ENCODE results near the gene DENR. TPM values are rescaled to one million over a fixed set of nuclear protein-coding genes. Genes with fewer than 3 reads are reported as not detected.
"Not testable (repeated sequence)": the region's sequence is repeated elsewhere in the genome, so short reads cannot be mapped to it uniquely, and the experiment has no call there.

Gene DENR
- total and polyA plus RNA-seq, 4 donors = 27.0 to 37.1 (median 29.9) TPM

DNA sequence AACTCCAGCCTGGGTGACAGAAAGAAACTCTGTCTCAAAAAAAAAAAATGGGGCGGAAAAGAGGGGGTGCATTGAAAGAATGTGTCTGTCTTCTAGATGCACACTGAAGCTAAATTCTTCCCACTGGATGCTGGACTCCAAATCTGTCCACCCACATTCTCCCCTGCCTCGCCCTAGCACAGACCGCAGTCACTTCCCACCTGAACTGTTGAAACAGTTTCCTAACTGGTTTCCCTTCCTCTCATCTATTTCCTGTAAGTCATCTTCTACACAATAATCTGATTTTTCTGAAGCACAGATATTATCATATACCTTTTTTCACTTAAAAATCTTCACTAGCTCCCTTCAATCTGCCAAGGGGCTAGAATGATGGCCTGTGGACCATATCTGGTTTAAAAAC is 20.5 kb upstream of the DENR start:
- no peak overlapping the region for H3K27ac ChIP-seq (ENCODE audit: low read depth in 1 of 2, low read length in 2 of 2)
- 94% methylated on average over 3 of the region's 3 CpGs for WGBS, 2 donors
- H3K4me3 ChIP-seq (ENCODE audit: low read length in 2 of 2) = no peak overlapping the region
- DNase-seq (no peak), ATAC-seq (ENCODE audit: low FRiP score) (no peak)
- H3K27me3 ChIP-seq (ENCODE audit: control insufficient read depth in 1 of 2, insufficient read depth in 2 of 2, low read length in 1 of 2) = no peaks in the 10 kb centered on the region
- no peaks in the 10 kb centered on the region for H3K4me1 ChIP-seq (ENCODE audit: control insufficient read depth in 1 of 2, insufficient read depth in 2 of 2, low read length in 2 of 2)
- no peaks in the 10 kb centered on the region for H3K9me3 ChIP-seq (ENCODE audit: control insufficient read depth, low read length)
- intact Hi-C loops (cut with DNase I) = no loop called here
- H3K36me3 ChIP-seq (ENCODE audit: control insufficient read depth in 1 of 2, insufficient read depth in 2 of 2, low read length in 1 of 2) = no peaks in the 10 kb centered on the region

- Histone ChIP-seq H3K4me3 (ENCODE audit: low read length in 2 of 2) (no peak overlapping the region), H3K9me3 (ENCODE audit: control insufficient read depth, low read length) (no peaks in the 10 kb centered on the region), H3K27ac (ENCODE audit: low read depth in 1 of 2, low read length in 2 of 2) (no peak overlapping the region), H3K4me1 (ENCODE audit: control insufficient read depth in 1 of 2, insufficient read depth in 2 of 2, low read length in 2 of 2) (no peaks in the 10 kb centered on the region), H3K27me3 (ENCODE audit: control insufficient read depth in 1 of 2, insufficient read depth in 2 of 2, low read length in 1 of 2) (no peaks in the 10 kb centered on the region), H3K36me3 (ENCODE audit: control insufficient read depth in 1 of 2, insufficient read depth in 2 of 2, low read length in 1 of 2) (no peaks in the 10 kb centered on the region)
- DNase-seq = no peak
- ATAC-seq (ENCODE audit: low FRiP score) = no peak
- intact Hi-C loops (cut with DNase I) = no loop called here
- 93 to 95% methylated on average over 4 of the region's 4 CpGs for WGBS, 2 donors
Measured at GRCh38 chr12:122732611-122733010, 20.0 kb upstream of the DENR start.

- Histone ChIP-seq H3K27me3 (ENCODE audit: control insufficient read depth in 1 of 2, insufficient read depth in 2 of 2, low read length in 1 of 2) (no peaks in the 10 kb centered on the region), H3K36me3 (ENCODE audit: control insufficient read depth in 1 of 2, insufficient read depth in 2 of 2, low read length in 1 of 2) (no peaks in the 10 kb centered on the region), H3K4me1 (ENCODE audit: control insufficient read depth in 1 of 2, insufficient read depth in 2 of 2, low read length in 2 of 2) (no peaks in the 10 kb centered on the region), H3K4me3 (ENCODE audit: low read length in 2 of 2) (no peak overlapping the region), H3K9me3 (ENCODE audit: control insufficient read depth, low read length) (no peaks in the 10 kb centered on the region), H3K27ac (ENCODE audit: low read depth in 1 of 2, low read length in 2 of 2) (no peak overlapping the region)
- intact Hi-C loops (cut with DNase I) = no loop called here
- ATAC-seq (ENCODE audit: low FRiP score) (no peak), DNase-seq (no peak)
- 81 to 83% methylated on average over 7 of the region's 7 CpGs for WGBS, 2 donors
Measured at GRCh38 chr12:122738571-122738970, 14.1 kb upstream of the DENR start.

GRCh38 chr12:122740351-122740750 is 12.3 kb upstream of the DENR start:
- ATAC-seq (ENCODE audit: low FRiP score) (no peak), DNase-seq (no peak)
- intact Hi-C loops (cut with DNase I) = no loop called here
- Histone ChIP-seq H3K27me3 (ENCODE audit: control insufficient read depth in 1 of 2, insufficient read depth in 2 of 2, low read length in 1 of 2) (no peaks in the 10 kb centered on the region), H3K36me3 (ENCODE audit: control insufficient read depth in 1 of 2, insufficient read depth in 2 of 2, low read length in 1 of 2) (no peaks in the 10 kb centered on the region), H3K4me3 (ENCODE audit: low read length in 2 of 2) (no peak overlapping the region), H3K4me1 (ENCODE audit: control insufficient read depth in 1 of 2, insufficient read depth in 2 of 2, low read length in 2 of 2) (no peaks in the 10 kb centered on the region), H3K27ac (ENCODE audit: low read depth in 1 of 2, low read length in 2 of 2) (no peak overlapping the region), H3K9me3 (ENCODE audit: control insufficient read depth, low read length) (no peaks in the 10 kb centered on the region)
- 92 to 95% methylated on average over 7 of the region's 7 CpGs for WGBS, 2 donors

GRCh38 chr12:122743895-122744525 is 8.6 kb upstream of the DENR start:
- no peaks in the 10 kb centered on the region for H3K27me3 ChIP-seq (ENCODE audit: control insufficient read depth in 1 of 2, insufficient read depth in 2 of 2, low read length in 1 of 2)
- WGBS, 2 donors = 92 to 93% methylated on average over 7 of the region's 7 CpGs
- intact Hi-C loops (cut with DNase I) = no loop called here
- no peaks in the 10 kb centered on the region for H3K36me3 ChIP-seq (ENCODE audit: control insufficient read depth in 1 of 2, insufficient read depth in 2 of 2, low read length in 1 of 2)
- H3K4me3 ChIP-seq (ENCODE audit: low read length in 2 of 2) = no peak overlapping the region
- ATAC-seq (ENCODE audit: low FRiP score) = no peak
- H3K9me3 ChIP-seq (ENCODE audit: control insufficient read depth, low read length) = no peaks in the 10 kb centered on the region
- peak in 1 of 2 donors; percentile 68 for DNase-seq
- no peaks in the 10 kb centered on the region for H3K4me1 ChIP-seq (ENCODE audit: control insufficient read depth in 1 of 2, insufficient read depth in 2 of 2, low read length in 2 of 2)
- H3K27ac ChIP-seq (ENCODE audit: low read depth in 1 of 2, low read length in 2 of 2) = no peak overlapping the region

- no peak overlapping the region for H3K4me3 ChIP-seq (ENCODE audit: low read length in 2 of 2)
- DNase-seq (no peak), ATAC-seq (ENCODE audit: low FRiP score) (no peak)
- no peaks in the 10 kb centered on the region for H3K9me3 ChIP-seq (ENCODE audit: control insufficient read depth, low read length)
- no peak overlapping the region for H3K27ac ChIP-seq (ENCODE audit: low read depth in 1 of 2, low read length in 2 of 2)
- H3K27me3 ChIP-seq (ENCODE audit: control insufficient read depth in 1 of 2, insufficient read depth in 2 of 2, low read length in 1 of 2) = no peaks in the 10 kb centered on the region
- WGBS, 2 donors = 77 to 79% methylated on average over 9 of the region's 9 CpGs
- no peaks in the 10 kb centered on the region for H3K4me1 ChIP-seq (ENCODE audit: control insufficient read depth in 1 of 2, insufficient read depth in 2 of 2, low read length in 2 of 2)
- no peaks in the 10 kb centered on the region for H3K36me3 ChIP-seq (ENCODE audit: control insufficient read depth in 1 of 2, insufficient read depth in 2 of 2, low read length in 1 of 2)
- intact Hi-C loops (cut with DNase I) = no loop called here
Measured at GRCh38 chr12:122747224-122748135, 5.1 kb upstream of the DENR start.

- H3K4me3 ChIP-seq (ENCODE audit: low read length in 2 of 2) = no peak overlapping the region
- H3K4me1 ChIP-seq (ENCODE audit: control insufficient read depth in 1 of 2, insufficient read depth in 2 of 2, low read length in 2 of 2) = no peaks in the 10 kb centered on the region
- no peak overlapping the region for H3K27ac ChIP-seq (ENCODE audit: low read depth in 1 of 2, low read length in 2 of 2)
- H3K27me3 ChIP-seq (ENCODE audit: control insufficient read depth in 1 of 2, insufficient read depth in 2 of 2, low read length in 1 of 2) = no peaks in the 10 kb centered on the region
- no peaks in the 10 kb centered on the region for H3K9me3 ChIP-seq (ENCODE audit: control insufficient read depth, low read length)
- intact Hi-C loops (cut with DNase I) = loop anchor here (10.0 kb wide), 1 partner anchor 225 kb away; the partner anchor contains the start of genes KNTC1 (in 2 of the 2) and RSRC2 (in 2 of the 2)
- ATAC-seq (ENCODE audit: low FRiP score) (no peak), DNase-seq (no peak)
- no peaks in the 10 kb centered on the region for H3K36me3 ChIP-seq (ENCODE audit: control insufficient read depth in 1 of 2, insufficient read depth in 2 of 2, low read length in 1 of 2)
- WGBS, 2 donors = 69 to 73% methylated on average over 6 of the region's 6 CpGs
Measured at GRCh38 chr12:122749569-122750332, 2.9 kb upstream of the DENR start.

- not testable (repeated sequence) for H3K36me3 ChIP-seq (ENCODE audit: control insufficient read depth in 1 of 2, insufficient read depth in 2 of 2, low read length in 1 of 2); H3K27me3 ChIP-seq (ENCODE audit: control insufficient read depth in 1 of 2, insufficient read depth in 2 of 2, low read length in 1 of 2); H3K27ac ChIP-seq (ENCODE audit: low read depth in 1 of 2, low read length in 2 of 2); H3K9me3 ChIP-seq (ENCODE audit: control insufficient read depth, low read length); H3K4me1 ChIP-seq (ENCODE audit: control insufficient read depth in 1 of 2, insufficient read depth in 2 of 2, low read length in 2 of 2); H3K4me3 ChIP-seq (ENCODE audit: low read length in 2 of 2); DNase-seq; ATAC-seq (ENCODE audit: low FRiP score)
- 73 to 74% methylated on average over 17 of the region's 17 CpGs for WGBS, 2 donors
- intact Hi-C loops (cut with DNase I) = loop anchor here (10.0 kb wide), 1 partner anchor 226 kb away; the partner anchor contains the start of genes KNTC1 (in 2 of the 2) and RSRC2 (in 2 of the 2)
Measured at GRCh38 chr12:122750781-122751515, 1.7 kb upstream of the DENR start.

Measured in aorta (tissue), 5 donors.